ENCODE measurements around the gene ANGPTL4. TPM values are rescaled to one million over a fixed set of nuclear protein-coding genes. Genes with fewer than 3 reads are reported as not detected.

Gene ANGPTL4
- total and polyA plus RNA-seq, 9 of the 15 experiments (the other 6 are each of a cell fraction or from before 2014, with no cell fraction given) = 0.05 to 0.77 (median 0.22) TPM; not detected in 4

DNA sequence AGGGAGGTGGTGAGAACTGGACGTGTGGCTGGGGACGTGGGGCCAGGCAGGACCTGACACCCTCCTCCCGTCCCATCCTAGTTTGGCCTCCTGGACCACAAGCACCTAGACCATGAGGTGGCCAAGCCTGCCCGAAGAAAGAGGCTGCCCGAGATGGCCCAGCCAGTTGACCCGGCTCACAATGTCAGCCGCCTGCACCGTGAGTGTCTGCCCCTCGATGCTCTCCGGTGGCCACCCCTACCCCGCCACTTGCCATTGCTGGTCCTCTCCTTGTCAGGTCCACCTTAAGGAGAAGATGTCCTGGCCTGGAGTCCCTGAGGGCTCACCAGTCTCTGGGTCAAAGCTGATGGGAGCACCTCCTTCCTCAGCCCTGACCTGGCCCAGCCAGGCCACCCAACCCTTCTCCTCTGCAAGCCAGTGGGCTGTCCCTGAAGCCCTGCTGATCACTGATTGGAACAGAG, 2.2 kb downstream of the ANGPTL4 start:
- Histone ChIP-seq H3K79me2 (ENCODE audit: control insufficient read depth, insufficient read depth, low read length) (no peaks in the 10 kb centered on the region), H3K4me1 (replicated peaks in 1 of 2; ENCODE audit: control insufficient read depth in 2 of 2, insufficient read depth in 2 of 2, low read length in 2 of 2) (peaks cover 20 to 48% of the 10 kb centered on the region in 2 experiments), H3K27ac (ENCODE audit: extremely low read depth, low read depth, low read length) (no peak overlapping the region), H3K9me3 (replicated peaks; ENCODE audit: control insufficient read depth, insufficient read depth, low read depth, low read length) (no peaks in the 10 kb centered on the region), H3K4me2 (ENCODE audit: insufficient read depth, low read length) (no peak overlapping the region), H3K9me1 (ENCODE audit: control insufficient read depth, insufficient read depth, low read length) (no peaks in the 10 kb centered on the region), H4K20me1 (replicated peaks; ENCODE audit: control insufficient read depth, insufficient read depth, low read length) (no peaks in the 10 kb centered on the region), H3K27me3 (ENCODE audit: control insufficient read depth in 2 of 2, insufficient read depth in 2 of 2, low read length in 2 of 2) (peaks cover 0 to 19% of the 10 kb centered on the region in 2 experiments; a peak in 2 of 5 replicates), H2AFZ (ENCODE audit: low read depth, low read length) (no peak overlapping the region), H3K36me3 (ENCODE audit: control insufficient read depth, insufficient read depth, low read length) (no peaks in the 10 kb centered on the region), H3K4me3 (no peak overlapping the region), H3K9ac (ENCODE audit: insufficient read depth in 1 of 2, low read depth in 2 of 2, low read length in 2 of 2) (peak overlapping the region in 1 of 2 experiments; percentile 45; a peak in 1 of 4 replicates)
- ATAC-seq (0 out of 3 replicates have a peak, but pooled peaks have one; percentile 12), DNase-seq (ENCODE audit: extremely low read depth in 1 of 4, low spot score in 3 of 4) (peak in 2 of 4 experiments; percentile 13 to 15), FAIRE-seq (peak; percentile 46)
- TF ChIP-seq ZNF263 (CRISPR knock-in tag; IDR thresholded peaks at IDR 0.05; ENCODE audit: borderline replicate concordance) (peak; percentile 55; the same call in 1 of the 2 replicates), FOXP4 (CRISPR knock-in tag; IDR thresholded peaks at IDR 0.05; ENCODE audit: borderline replicate concordance) (no peak), MAZ (CRISPR knock-in tag; conservative IDR thresholded peaks at IDR 0.05 in 1 of 2, IDR thresholded peaks at IDR 0.05 in 1 of 2) (no peak), SIRT6 (IDR thresholded peaks at IDR 0.05; ENCODE audit: low read depth, low read length) (no peak), STAG1 (CRISPR knock-in tag; IDR thresholded peaks at IDR 0.05; ENCODE audit: borderline replicate concordance) (no peak), SREBF2 (CRISPR knock-in tag; IDR thresholded peaks at IDR 0.05) (no peak)
- intact Hi-C loops (cut with micrococcal nuclease) = no loop called here
- in situ Hi-C loops (cut with MboI) = no loop called here
- POLR2A ChIA-PET = interaction anchor here (1.6 kb wide), 1 partner anchor 13 kb away, joined by 4 read pairs; no protein-coding TSS in a partner anchor
- WGBS (ENCODE audit: insufficient coverage, low coverage, missing lambda C conversion rate) = 26% methylated on average over 11 of the region's 11 CpGs
- no TSS peak for BruUV-seq (replicated peaks)
- CTCF ChIA-PET (ENCODE audit: low intra/inter-chr PET ratio) = no interaction called here
